SU-DHL-6 (cell line): ENCODE data around the gene COPS7A.
A peak's percentile ranks its signal among the peaks of the same experiment; 100 is the strongest.

Experiments used
- H2AFZ ChIP-seq: fragments of 200-600 bp; sonication (generic); 2 replicates; pipeline ENCODE4 v1.6.1; 2014; ENCODE audit warnings: low read depth, mild to moderate bottlenecking, moderate library complexity, mixed read lengths, antibody characterized with exemption, low read length; ENCODE audit not compliant: severe bottlenecking
- H3F3A ChIP-seq: fragments of 200-600 bp; shearing (Covaris generic); 2 replicates; pipeline ENCODE4 v1.6.0; 2016; ENCODE audit warnings: antibody characterized with exemption, mild to moderate bottlenecking; ENCODE audit not compliant: insufficient read depth
- H3K27ac ChIP-seq: fragments of 200-600 bp; sonication (generic); 2 replicates; pipeline ENCODE4 v1.5.1; 2016; ENCODE audit warnings: low read depth, mild to moderate bottlenecking, low read length, moderate library complexity, mixed read lengths
- H3K27me3 ChIP-seq: fragments of 200-600 bp; sonication (generic), shearing (Covaris generic); 2 replicates; pipeline ENCODE4 v1.6.0; 2014; ENCODE audit warnings: mild to moderate bottlenecking, low read length
- H3K36me3 ChIP-seq: fragments of 200-600 bp; sonication (generic); 2 replicates; pipeline ENCODE4 v1.6.1; 2014; ENCODE audit warnings: mild to moderate bottlenecking, low read length, mixed read lengths
- H3K4me2 ChIP-seq: fragments of 300-600, 200-600 bp; shearing (Covaris generic), sonication (generic); 2 replicates; pipeline ENCODE4 v1.6.0; 2014; ENCODE audit warnings: low read length, low read depth, mild to moderate bottlenecking; ENCODE audit not compliant: poor library complexity, severe bottlenecking
- H3K4me3 ChIP-seq: fragments of 200-600 bp; sonication (generic); 2 replicates; pipeline ENCODE4 v1.5.1; 2014; ENCODE audit warnings: antibody characterized with exemption, low read length, mild to moderate bottlenecking, mixed read lengths; ENCODE audit not compliant: insufficient read depth, poor library complexity, severe bottlenecking
- H3K79me2 ChIP-seq: fragments of 200-600 bp; sonication (generic); 2 replicates; pipeline ENCODE4 v1.6.1; 2014; ENCODE audit warnings: mild to moderate bottlenecking, low read length, moderate library complexity; ENCODE audit not compliant: insufficient read depth
- H3K9ac ChIP-seq: fragments of 200-600 bp; sonication (generic); 2 replicates; pipeline ENCODE4 v1.7.0; 2014; ENCODE audit warnings: mild to moderate bottlenecking, low read length
- H3K9me2 ChIP-seq: fragments of 200-600 bp; sonication (generic); replicated peaks from 2 replicates; pipeline ENCODE4 v1.6.1; 2014; ENCODE audit warnings: low read length; ENCODE audit not compliant: insufficient read depth
- H3K9me3 ChIP-seq: fragments of 200-600 bp; sonication (generic); 2 replicates; pipeline ENCODE4 v1.6.1; 2014; ENCODE audit warnings: low read length, mixed read lengths; ENCODE audit not compliant: insufficient read depth
- H4K20me1 ChIP-seq: fragments of 200-600 bp; sonication (generic); 2 replicates; pipeline ENCODE4 v1.6.1; 2014; ENCODE audit warnings: low read depth, mild to moderate bottlenecking, antibody characterized with exemption, low read length, moderate library complexity, mixed read lengths
- CTCF ChIP-seq: fragments of 200-600 bp; sonication (generic); IDR thresholded peaks from one replicate; pipeline ENCODE4 v1.5.1; 2017; ENCODE audit warnings: antibody characterized with exemption, mild to moderate bottlenecking, low read length, moderate library complexity; ENCODE audit not compliant: insufficient read depth, poor library complexity, severe bottlenecking
- EZH2phosphoT487 ChIP-seq: fragments of 200-600 bp; sonication (generic), shearing (Covaris generic); conservative IDR thresholded peaks from 2 replicates; pipeline ENCODE4 v1.6.1; 2018; ENCODE audit warnings: mild to moderate bottlenecking, antibody characterized with exemption, low read length, moderate library complexity, mixed read lengths

Gene COPS7A

DNA sequence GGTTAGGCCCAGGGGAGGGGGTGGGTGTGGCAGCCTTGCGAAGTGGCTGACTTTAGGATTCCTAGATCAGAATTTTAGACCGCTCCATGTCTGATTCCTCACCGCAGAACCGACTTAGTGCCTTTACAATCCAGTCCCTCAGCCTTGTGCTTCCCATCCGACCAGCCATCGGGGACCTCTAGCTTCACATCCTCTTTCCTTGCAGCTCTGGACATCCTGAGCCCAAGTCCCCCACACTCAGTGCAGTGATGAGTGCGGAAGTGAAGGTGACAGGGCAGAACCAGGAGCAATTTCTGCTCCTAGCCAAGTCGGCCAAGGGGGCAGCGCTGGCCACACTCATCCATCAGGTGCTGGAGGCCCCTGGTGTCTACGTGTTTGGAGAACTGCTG is 557 bp downstream of the COPS7A start:
- Histone ChIP-seq H3K36me3 (no peaks in the 10 kb centered on the region), H2AFZ (peak overlapping the region; percentile 6)

GRCh38 chr12:6725350-6725749 is 1.5 kb downstream of the COPS7A start:
- Histone ChIP-seq H4K20me1 (no peaks in the 10 kb centered on the region), H3K9me3 (no peaks in the 10 kb centered on the region), H3K79me2 (no peaks in the 10 kb centered on the region), H3K27ac (no peak overlapping the region), H3K27me3 (no peaks in the 10 kb centered on the region), H3K4me3 (no peak overlapping the region), H3K9me2 (no peaks in the 10 kb centered on the region), H3K36me3 (no peaks in the 10 kb centered on the region), H2AFZ (no peak overlapping the region), H3K4me2 (no peak overlapping the region), H3K9ac (0 out of 2 replicates have a peak overlapping the region, but pooled peaks have one; percentile 70), H3F3A (peaks cover 13% of the 10 kb centered on the region)
- TF ChIP-seq EZH2phosphoT487 = no peak
- TF ChIP-seq CTCF = no peak

More for the DNA sequence above, 557 bp downstream of the COPS7A start:
- Histone ChIP-seq H3F3A (peaks cover 18% of the 10 kb centered on the region), H3K27ac (peak overlapping the region; percentile 59), H3K9me2 (no peaks in the 10 kb centered on the region), H4K20me1 (no peaks in the 10 kb centered on the region), H3K4me2 (peak overlapping the region; percentile 94), H3K4me3 (peak overlapping the region; percentile 61), H3K9me3 (no peaks in the 10 kb centered on the region), H3K9ac (peak overlapping the region; percentile 70), H3K79me2 (no peaks in the 10 kb centered on the region), H3K27me3 (no peaks in the 10 kb centered on the region)
- TF ChIP-seq CTCF = no peak
- no peak for TF ChIP-seq EZH2phosphoT487

DNA sequence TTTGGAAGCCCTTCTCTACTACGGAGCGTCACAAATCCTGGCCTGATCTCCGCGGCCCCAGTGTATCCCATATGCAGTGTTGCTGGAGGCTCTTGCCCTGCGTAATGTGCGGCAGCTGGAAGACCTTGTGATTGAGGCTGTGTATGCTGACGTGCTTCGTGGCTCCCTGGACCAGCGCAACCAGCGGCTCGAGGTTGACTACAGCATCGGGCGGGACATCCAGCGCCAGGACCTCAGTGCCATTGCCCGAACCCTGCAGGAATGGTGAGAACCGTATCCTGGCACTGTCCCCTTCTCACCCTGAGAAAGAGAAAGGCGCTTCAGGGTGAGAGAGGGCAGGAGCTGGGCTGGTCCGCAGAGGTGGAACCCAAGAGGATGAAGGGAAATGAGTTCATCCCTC is 5.3 kb downstream of the COPS7A start:
- Histone ChIP-seq H4K20me1 (no peaks in the 10 kb centered on the region), H3K36me3 (no peaks in the 10 kb centered on the region), H3K27ac (no peak overlapping the region), H2AFZ (no peak overlapping the region), H3F3A (no peaks in the 10 kb centered on the region), H3K9me3 (no peaks in the 10 kb centered on the region), H3K4me2 (no peak overlapping the region), H3K27me3 (no peaks in the 10 kb centered on the region), H3K79me2 (no peaks in the 10 kb centered on the region), H3K9me2 (no peaks in the 10 kb centered on the region), H3K9ac (no peak overlapping the region), H3K4me3 (no peak overlapping the region)
- TF ChIP-seq CTCF (no peak), EZH2phosphoT487 (no peak)
